Activated CD4-positive, alpha-beta T cell treated with anti-CD3 and anti-CD28 coated beads, Interleukin-10, Interleukin-2, amounts not matched to agents 100 ng/mL and 50 ng/mL, durations not matched to agents 16 hours and 8 hours (primary cell): ENCODE measurements around the gene CD300LF.

Source experiments
- DNase-seq: peaks from one replicate; pipeline ENCODE4 v3.0.0-alpha.2; 2020

Gene CD300LF

GRCh38 chr17:74682471-74683190 is 30.1 kb downstream of the CD300LF start:
- no peak for DNase-seq

- no peak for DNase-seq
Observed at GRCh38 chr17:74682028-74682427, 30.7 kb downstream of the CD300LF start.

- DNase-seq = no peak
Observed at GRCh38 chr17:74680941-74681340, 31.8 kb downstream of the CD300LF start.

GRCh38 chr17:74680213-74680612 is 32.5 kb downstream of the CD300LF start:
- no peak for DNase-seq

- DNase-seq = no peak
Observed at GRCh38 chr17:74679374-74679773, 33.3 kb downstream of the CD300LF start.

GRCh38 chr17:74678541-74678940 is 34.2 kb downstream of the CD300LF start:
- DNase-seq = no peak

GRCh38 chr17:74677558-74678466 is 34.9 kb downstream of the CD300LF start:
- DNase-seq = no peak

GRCh38 chr17:74671031-74671771 is 41.5 kb downstream of the CD300LF start:
- DNase-seq = peak; percentile 64

GRCh38 chr17:74670329-74670728 is 42.4 kb downstream of the CD300LF start:
- DNase-seq = no peak

- DNase-seq = no peak
Observed at GRCh38 chr17:74663561-74663960, 49.2 kb downstream of the CD300LF start.

GRCh38 chr17:74659889-74660288 is 52.8 kb downstream of the CD300LF start:
- no peak for DNase-seq

GRCh38 chr17:74658620-74659019 is 54.1 kb downstream of the CD300LF start:
- no peak for DNase-seq

GRCh38 chr17:74654742-74655141 is 58.0 kb downstream of the CD300LF start:
- DNase-seq = no peak

GRCh38 chr17:74652020-74652419 is 60.7 kb downstream of the CD300LF start:
- DNase-seq = no peak

- no peak for DNase-seq
Observed at GRCh38 chr17:74649909-74650308, 62.8 kb downstream of the CD300LF start.

GRCh38 chr17:74647871-74648672 is 64.7 kb downstream of the CD300LF start:
- DNase-seq = no peak

GRCh38 chr17:74646231-74646630 is 66.5 kb downstream of the CD300LF start:
- peak; percentile 41 for DNase-seq

- DNase-seq = no peak
Observed at GRCh38 chr17:74645010-74645409, 67.7 kb downstream of the CD300LF start.

GRCh38 chr17:74644419-74644818 is 68.3 kb downstream of the CD300LF start:
- DNase-seq = no peak
